PFSK-1 (cell line): Measurements from ENCODE around the gene PRR15.

ENCODE experiments used
- FOXP2 ChIP-seq: optimal IDR thresholded peaks from 2 replicates; pipeline ENCODE3; 2011; ENCODE audit warnings: borderline replicate concordance, control low read depth, inconsistent platforms; ENCODE audit not compliant: insufficient read depth; ENCODE audit errors: extremely low read length, extremely low read depth
- POLR2AphosphoS5 ChIP-seq: IDR thresholded peaks from 2 replicates; pipeline ENCODE4 v1.6.1; 2012; ENCODE audit warnings: low read depth, mild to moderate bottlenecking, control low read depth, low read length, moderate library complexity
- SIN3A ChIP-seq: IDR thresholded peaks from 2 replicates; pipeline ENCODE4 v1.6.1; 2012; ENCODE audit warnings: mild to moderate bottlenecking, low read length, moderate library complexity, borderline replicate concordance; ENCODE audit not compliant: insufficient read depth
- TAF1 ChIP-seq: IDR thresholded peaks from 2 replicates; pipeline ENCODE4 v1.6.1; 2012; ENCODE audit warnings: low read length, control low read depth, borderline replicate concordance; ENCODE audit not compliant: insufficient read depth
- TF ChIP-seq, protein P1 (sequence below), 2 experiments: IDR thresholded peaks; 2 replicates each; pipeline versions ENCODE4 v1.6.1 to v1.8.0; 2011 to 2012; ENCODE audit warnings: low read depth in 2 of 2, low read length in 2 of 2, control low read depth in 1 of 2, inconsistent platforms in 1 of 2, mild to moderate bottlenecking in 1 of 2, moderate library complexity in 1 of 2; ENCODE audit not compliant: insufficient read depth in 1 of 2

Gene PRR15

DNA sequence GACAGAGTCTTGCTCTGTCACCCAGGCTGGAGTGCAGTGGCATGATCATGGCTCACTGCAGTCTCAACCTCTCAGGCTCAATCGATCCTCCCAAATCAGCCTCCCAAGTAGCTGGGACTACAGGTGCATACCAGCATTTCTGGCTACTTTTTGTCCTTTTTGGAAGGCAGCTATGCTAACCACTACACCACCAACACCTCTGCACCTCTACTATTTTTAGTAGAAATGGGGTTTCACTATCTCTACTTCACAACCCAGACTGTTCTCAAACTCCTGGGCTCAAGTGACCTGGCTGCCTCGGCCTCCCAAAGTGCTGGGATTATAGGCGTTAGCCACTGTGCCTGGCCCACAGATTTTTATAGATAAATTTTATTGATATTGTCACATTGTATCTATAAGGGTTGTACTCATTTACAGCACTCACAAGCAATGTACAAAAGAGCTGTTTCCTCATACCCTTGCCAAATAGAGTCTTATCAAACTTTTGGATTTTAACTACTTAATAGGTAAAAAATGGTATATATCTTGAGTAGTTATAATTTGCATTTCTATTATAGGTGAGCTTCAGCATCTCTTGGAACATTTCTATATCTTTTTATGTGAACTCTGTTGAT is 23.7 kb downstream of the PRR15 start:
- no peak for TF ChIP-seq SIN3A
- TF ChIP-seq POLR2AphosphoS5, result no peak
- TF ChIP-seq, protein P1, sequence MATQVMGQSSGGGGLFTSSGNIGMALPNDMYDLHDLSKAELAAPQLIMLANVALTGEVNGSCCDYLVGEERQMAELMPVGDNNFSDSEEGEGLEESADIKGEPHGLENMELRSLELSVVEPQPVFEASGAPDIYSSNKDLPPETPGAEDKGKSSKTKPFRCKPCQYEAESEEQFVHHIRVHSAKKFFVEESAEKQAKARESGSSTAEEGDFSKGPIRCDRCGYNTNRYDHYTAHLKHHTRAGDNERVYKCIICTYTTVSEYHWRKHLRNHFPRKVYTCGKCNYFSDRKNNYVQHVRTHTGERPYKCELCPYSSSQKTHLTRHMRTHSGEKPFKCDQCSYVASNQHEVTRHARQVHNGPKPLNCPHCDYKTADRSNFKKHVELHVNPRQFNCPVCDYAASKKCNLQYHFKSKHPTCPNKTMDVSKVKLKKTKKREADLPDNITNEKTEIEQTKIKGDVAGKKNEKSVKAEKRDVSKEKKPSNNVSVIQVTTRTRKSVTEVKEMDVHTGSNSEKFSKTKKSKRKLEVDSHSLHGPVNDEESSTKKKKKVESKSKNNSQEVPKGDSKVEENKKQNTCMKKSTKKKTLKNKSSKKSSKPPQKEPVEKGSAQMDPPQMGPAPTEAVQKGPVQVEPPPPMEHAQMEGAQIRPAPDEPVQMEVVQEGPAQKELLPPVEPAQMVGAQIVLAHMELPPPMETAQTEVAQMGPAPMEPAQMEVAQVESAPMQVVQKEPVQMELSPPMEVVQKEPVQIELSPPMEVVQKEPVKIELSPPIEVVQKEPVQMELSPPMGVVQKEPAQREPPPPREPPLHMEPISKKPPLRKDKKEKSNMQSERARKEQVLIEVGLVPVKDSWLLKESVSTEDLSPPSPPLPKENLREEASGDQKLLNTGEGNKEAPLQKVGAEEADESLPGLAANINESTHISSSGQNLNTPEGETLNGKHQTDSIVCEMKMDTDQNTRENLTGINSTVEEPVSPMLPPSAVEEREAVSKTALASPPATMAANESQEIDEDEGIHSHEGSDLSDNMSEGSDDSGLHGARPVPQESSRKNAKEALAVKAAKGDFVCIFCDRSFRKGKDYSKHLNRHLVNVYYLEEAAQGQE (IDR thresholded peaks at IDR 0.05; ENCODE audit: insufficient read depth in 1 of 2, low read depth in 2 of 2, low read length in 2 of 2), result no peak
- no peak for TF ChIP-seq TAF1
- TF ChIP-seq FOXP2, result no peak

DNA sequence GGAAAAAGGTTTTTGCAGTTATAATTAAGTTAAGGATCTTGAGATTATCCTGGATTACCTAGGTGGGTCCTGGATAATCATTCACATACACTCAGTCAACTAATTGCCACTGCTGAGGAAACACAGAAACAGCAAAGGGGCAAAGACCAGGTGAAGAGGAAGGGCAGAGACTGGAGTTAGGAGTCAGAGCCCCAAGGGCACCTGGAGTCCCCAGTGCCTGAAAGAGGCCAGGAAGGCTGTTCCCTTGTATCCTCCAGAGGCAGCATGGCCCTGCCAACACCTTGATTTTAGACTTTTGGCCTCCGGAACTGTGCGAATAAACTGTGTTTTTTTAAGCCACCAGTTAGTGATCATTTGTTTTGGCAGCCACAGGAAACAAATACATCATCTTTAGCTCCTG is 24.6 kb downstream of the PRR15 start:
- no peak for TF ChIP-seq SIN3A
- no peak for TF ChIP-seq FOXP2
- TF ChIP-seq TAF1, result no peak
- TF ChIP-seq POLR2AphosphoS5, result no peak
- TF ChIP-seq, protein P1 (IDR thresholded peaks at IDR 0.05; ENCODE audit: insufficient read depth in 1 of 2, low read depth in 2 of 2, low read length in 2 of 2), result no peak

DNA sequence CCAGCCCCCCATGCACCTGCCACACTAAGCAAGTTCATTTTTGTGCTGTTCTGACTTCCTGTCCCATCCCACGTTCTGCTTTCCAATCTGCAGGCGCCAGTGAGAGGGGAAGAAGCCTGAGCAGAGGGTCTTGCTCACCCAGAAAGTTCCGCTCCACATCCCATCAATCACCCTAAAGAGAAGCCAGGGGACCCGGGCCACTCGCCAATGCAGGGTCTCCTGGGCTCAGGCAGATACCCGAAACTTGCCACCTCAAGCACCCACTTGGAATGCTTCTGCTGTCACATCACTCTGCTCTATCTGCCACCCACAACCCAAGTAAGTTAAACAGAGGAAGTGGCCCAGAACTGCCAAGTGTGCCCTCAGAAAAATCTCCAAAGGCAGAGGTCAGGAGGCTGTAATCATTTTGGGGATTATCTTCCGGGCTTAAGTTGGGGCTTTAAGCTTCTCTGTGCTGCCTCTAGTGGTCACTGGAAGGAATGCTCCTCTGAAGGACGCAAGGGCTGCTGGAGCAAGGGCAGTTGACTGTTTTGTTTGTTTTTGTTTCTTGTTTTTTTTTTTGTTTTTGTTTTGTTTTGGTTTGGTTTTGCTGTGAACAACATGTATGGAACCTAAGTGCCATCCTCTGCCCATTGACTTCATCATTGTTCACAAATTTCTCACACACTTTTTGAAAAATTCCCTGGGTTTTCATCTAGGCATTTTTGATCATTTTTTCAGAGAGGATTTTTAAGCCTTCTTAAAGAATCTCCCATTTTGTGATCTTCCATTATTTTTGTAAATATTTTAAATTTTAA is 25.5 kb downstream of the PRR15 start:
- no peak for TF ChIP-seq POLR2AphosphoS5
- TF ChIP-seq, protein P1 (IDR thresholded peaks at IDR 0.05; ENCODE audit: insufficient read depth in 1 of 2, low read depth in 2 of 2, low read length in 2 of 2), result no peak
- TF ChIP-seq SIN3A, result no peak
- TF ChIP-seq FOXP2, result no peak
- no peak for TF ChIP-seq TAF1

DNA sequence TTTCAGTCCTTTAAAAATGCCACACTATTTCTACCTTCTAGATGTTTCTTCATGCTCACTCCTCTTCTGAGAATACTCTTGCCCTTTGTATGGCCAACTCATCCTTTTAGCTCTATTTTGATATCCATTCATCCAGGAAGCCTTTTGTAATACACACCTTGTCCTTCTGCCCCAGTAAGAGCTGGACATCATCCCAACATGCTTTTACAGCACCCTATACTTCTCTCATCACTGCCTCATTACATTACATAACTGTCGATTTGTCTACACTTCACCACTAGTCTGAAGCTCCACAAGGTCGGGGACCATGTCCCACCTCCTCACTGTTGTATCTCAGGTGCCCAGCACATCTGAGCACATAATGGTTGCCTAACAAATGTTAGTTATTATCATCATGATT is 29.2 kb downstream of the PRR15 start:
- TF ChIP-seq, protein P1 (IDR thresholded peaks at IDR 0.05; ENCODE audit: insufficient read depth in 1 of 2, low read depth in 2 of 2, low read length in 2 of 2), result no peak
- no peak for TF ChIP-seq TAF1
- TF ChIP-seq POLR2AphosphoS5, result no peak
- TF ChIP-seq SIN3A, result no peak
- no peak for TF ChIP-seq FOXP2
